HG03066 (cell line): ENCODE measurements around the gene TNS1.

Source experiments
- ATAC-seq: cut with Tn5 transposase; IDR thresholded peaks from one replicate; pipeline ENCODE4 v1.9.1; 2021; ENCODE audit warnings: low read depth; ENCODE audit not compliant: unreplicated experiment

TNS1 gene

GRCh38 chr2:217983276-217984233 lies 19.2 kb downstream of the TNS1 start:
- no peak for ATAC-seq

GRCh38 chr2:217981971-217982370 lies 20.8 kb downstream of the TNS1 start:
- ATAC-seq: no peak

- no peak for ATAC-seq
These were observed 21.6 kb downstream of the TNS1 start for GRCh38 chr2:217981084-217981730.

- no peak for ATAC-seq
These were observed 22.2 kb downstream of the TNS1 start for GRCh38 chr2:217980591-217980990.

- ATAC-seq: no peak
These were observed 22.8 kb downstream of the TNS1 start for GRCh38 chr2:217980036-217980435.

GRCh38 chr2:217979151-217979811 lies 23.5 kb downstream of the TNS1 start:
- no peak for ATAC-seq

- ATAC-seq: no peak
These were observed 24.2 kb downstream of the TNS1 start for GRCh38 chr2:217978536-217979150.

- ATAC-seq: no peak
These were observed 24.8 kb downstream of the TNS1 start for GRCh38 chr2:217977840-217978535.

GRCh38 chr2:217976301-217976700 lies 26.5 kb downstream of the TNS1 start:
- ATAC-seq: no peak

GRCh38 chr2:217975626-217976025 lies 27.2 kb downstream of the TNS1 start:
- ATAC-seq: no peak

GRCh38 chr2:217974389-217975005 lies 28.3 kb downstream of the TNS1 start:
- no peak for ATAC-seq

- ATAC-seq: no peak
These were observed 29.6 kb downstream of the TNS1 start for GRCh38 chr2:217973008-217973787.

- ATAC-seq: no peak
These were observed 30.3 kb downstream of the TNS1 start for GRCh38 chr2:217972490-217972889.

- ATAC-seq: no peak
These were observed 30.8 kb downstream of the TNS1 start for GRCh38 chr2:217972037-217972436.

GRCh38 chr2:217971166-217971565 lies 31.6 kb downstream of the TNS1 start:
- no peak for ATAC-seq

- ATAC-seq: no peak
These were observed 32.6 kb downstream of the TNS1 start for GRCh38 chr2:217970206-217970605.

- no peak for ATAC-seq
These were observed 33.2 kb downstream of the TNS1 start for GRCh38 chr2:217969588-217969987.

- no peak for ATAC-seq
These were observed 34.8 kb downstream of the TNS1 start for GRCh38 chr2:217968023-217968422.

- no peak for ATAC-seq
These were observed 36.2 kb downstream of the TNS1 start for GRCh38 chr2:217966423-217967070.
